GM18502 (cell line): ENCODE measurements around the gene CSTPP1.
A peak's percentile ranks its signal among the peaks of the same experiment; 100 is the strongest.

Experiments used
- ATAC-seq: cut with Tn5 transposase; IDR thresholded peaks from one replicate; pipeline ENCODE4 v1.9.1; 2021; ENCODE audit warnings: mild to moderate bottlenecking; ENCODE audit not compliant: unreplicated experiment, poor library complexity

CSTPP1 gene

GRCh38 chr11:46936138-46937110 lies at the start of gene CSTPP1:
TSS of gene CSTPP1 (plus strand) at chr11:46936761. CDS start at chr11:46936806, 45 bp downstream.
- ATAC-seq, result peak; percentile 95

- ATAC-seq, result no peak
Observed at GRCh38 chr11:46888636-46889035, 47.9 kb upstream of the CSTPP1 start.

GRCh38 chr11:46889251-46889650 lies 47.3 kb upstream of the CSTPP1 start:
- ATAC-seq, result no peak

- no peak for ATAC-seq
Observed at GRCh38 chr11:46889689-46890475, 46.7 kb upstream of the CSTPP1 start.

GRCh38 chr11:46890665-46891064 lies 45.9 kb upstream of the CSTPP1 start:
- no peak for ATAC-seq

GRCh38 chr11:46892109-46892508 lies 44.5 kb upstream of the CSTPP1 start:
- ATAC-seq, result no peak

GRCh38 chr11:46892838-46893237 lies 43.7 kb upstream of the CSTPP1 start:
- ATAC-seq, result no peak

GRCh38 chr11:46894506-46894905 lies 42.1 kb upstream of the CSTPP1 start:
- no peak for ATAC-seq

GRCh38 chr11:46894961-46895360 lies 41.6 kb upstream of the CSTPP1 start:
- ATAC-seq, result no peak

- ATAC-seq, result no peak
Observed at GRCh38 chr11:46895821-46896220, 40.7 kb upstream of the CSTPP1 start.

- no peak for ATAC-seq
Observed at GRCh38 chr11:46896719-46897406, 39.7 kb upstream of the CSTPP1 start.

- ATAC-seq, result no peak
Observed at GRCh38 chr11:46898396-46899095, 38.0 kb upstream of the CSTPP1 start.

- ATAC-seq, result no peak
Observed at GRCh38 chr11:46899501-46900025, 37.0 kb upstream of the CSTPP1 start.

GRCh38 chr11:46900091-46900746 lies 36.3 kb upstream of the CSTPP1 start:
- no peak for ATAC-seq

GRCh38 chr11:46901156-46901555 lies 35.4 kb upstream of the CSTPP1 start:
- no peak for ATAC-seq

GRCh38 chr11:46902694-46903093 lies 33.9 kb upstream of the CSTPP1 start:
- ATAC-seq, result no peak

- ATAC-seq, result no peak
Observed at GRCh38 chr11:46903846-46904245, 32.7 kb upstream of the CSTPP1 start.

GRCh38 chr11:46905806-46906205 lies 30.8 kb upstream of the CSTPP1 start:
- ATAC-seq, result no peak

GRCh38 chr11:46906609-46907041 lies 29.9 kb upstream of the CSTPP1 start:
- ATAC-seq, result no peak
